ENCODE data around the gene POLK.

The POLK gene

GRCh38 chr5:75558221-75558620 is 46.5 kb downstream of the POLK start:
- TF ChIP-seq REST (IDR thresholded peaks at IDR 0.05; ENCODE audit: low read depth) (no peak), USF1 (IDR thresholded peaks at IDR 0.05) (no peak), NFIC (IDR thresholded peaks at IDR 0.05) (no peak), EP300 (IDR thresholded peaks at IDR 0.05; ENCODE audit: borderline replicate concordance) (no peak), MAX (IDR thresholded peaks at IDR 0.05) (no peak), TCF12 (IDR thresholded peaks at IDR 0.05; ENCODE audit: low read depth) (no peak), RAD21 (IDR thresholded peaks at IDR 0.05; ENCODE audit: low read depth) (no peak), CREB1 (IDR thresholded peaks at IDR 0.05; ENCODE audit: low read depth) (no peak), CEBPB (IDR thresholded peaks at IDR 0.05) (no peak), FOXM1 (IDR thresholded peaks at IDR 0.05; ENCODE audit: borderline replicate concordance, low read depth) (no peak), TAF1 (IDR thresholded peaks at IDR 0.05; ENCODE audit: low read depth) (no peak), ZBTB7A (IDR thresholded peaks at IDR 0.05; ENCODE audit: low read depth) (no peak), TEAD4 (IDR thresholded peaks at IDR 0.05) (no peak), YY1 (IDR thresholded peaks at IDR 0.05; ENCODE audit: low read depth) (no peak), EGR1 (IDR thresholded peaks at IDR 0.05) (no peak)

- TF ChIP-seq ZBTB7A (IDR thresholded peaks at IDR 0.05; ENCODE audit: low read depth) (no peak), EP300 (IDR thresholded peaks at IDR 0.05; ENCODE audit: borderline replicate concordance) (no peak), TAF1 (IDR thresholded peaks at IDR 0.05; ENCODE audit: low read depth) (no peak), CREB1 (IDR thresholded peaks at IDR 0.05; ENCODE audit: low read depth) (no peak), USF1 (IDR thresholded peaks at IDR 0.05) (no peak), REST (IDR thresholded peaks at IDR 0.05; ENCODE audit: low read depth) (no peak), RAD21 (IDR thresholded peaks at IDR 0.05; ENCODE audit: low read depth) (no peak), MAX (IDR thresholded peaks at IDR 0.05) (no peak), EGR1 (IDR thresholded peaks at IDR 0.05) (no peak)
Measured at GRCh38 chr5:75558981-75559632, 47.4 kb downstream of the POLK start.

GRCh38 chr5:75565991-75566709 is 54.5 kb downstream of the POLK start:
- TF ChIP-seq EGR1 (IDR thresholded peaks at IDR 0.05), result peak; percentile 74

GRCh38 chr5:75566710-75567309 is 55.1 kb downstream of the POLK start:
- no peak for TF ChIP-seq MAX (IDR thresholded peaks at IDR 0.05)
- TF ChIP-seq EP300 (IDR thresholded peaks at IDR 0.05; ENCODE audit: borderline replicate concordance), result peak; percentile 72; the same call in 1 of the 2 replicates
- TF ChIP-seq RAD21 (IDR thresholded peaks at IDR 0.05; ENCODE audit: low read depth), result no peak
- TF ChIP-seq REST (IDR thresholded peaks at IDR 0.05; ENCODE audit: low read depth), result no peak
- no peak for TF ChIP-seq USF1 (IDR thresholded peaks at IDR 0.05)
- TF ChIP-seq ZBTB7A (IDR thresholded peaks at IDR 0.05; ENCODE audit: low read depth), result no peak
- TF ChIP-seq TAF1 (IDR thresholded peaks at IDR 0.05; ENCODE audit: low read depth), result no peak
- TF ChIP-seq EGR1 (IDR thresholded peaks at IDR 0.05), result no peak
- TF ChIP-seq TCF12 (IDR thresholded peaks at IDR 0.05; ENCODE audit: low read depth), result peak; percentile 52; the same call in 1 of the 2 replicates
- TF ChIP-seq CREB1 (IDR thresholded peaks at IDR 0.05; ENCODE audit: low read depth), result no peak
- peak; percentile 72; the same call in 1 of the 2 replicates for TF ChIP-seq YY1 (IDR thresholded peaks at IDR 0.05; ENCODE audit: low read depth)
- no peak for TF ChIP-seq CEBPB (IDR thresholded peaks at IDR 0.05)
- peak; percentile 82 for TF ChIP-seq NFIC (IDR thresholded peaks at IDR 0.05)
- TF ChIP-seq TEAD4 (IDR thresholded peaks at IDR 0.05), result peak; percentile 81
- TF ChIP-seq FOXM1 (IDR thresholded peaks at IDR 0.05; ENCODE audit: borderline replicate concordance, low read depth), result peak; percentile 56; the same call in 1 of the 2 replicates
